Gastrocnemius medialis (tissue), 4 donors: ENCODE measurements around the gene NOP58.

Experiments
- CTCF ChIP-seq, 5 experiments: fragments of 450-650 bp in 3 of 5; fragments of 200-600 bp in 2 of 5; sonication (generic) in 2 of 5; IDR thresholded peaks in 4 of 5; conservative IDR thresholded peaks in 1 of 5; 1 replicate in 4 of 5; 2 replicates in 1 of 5; pipeline ENCODE4 v1.5.1; 2016 to 2019; ENCODE audit warnings: antibody characterized with exemption in 5 of 5, mild to moderate bottlenecking in 3 of 5, moderate library complexity in 3 of 5
- POLR2A ChIP-seq, 2 donors: fragments of 450-650 bp; IDR thresholded peaks; one replicate each; pipeline ENCODE4 v1.6.1; 2017; ENCODE audit warnings: antibody characterized with exemption in 2 of 2, mild to moderate bottlenecking in 2 of 2, moderate library complexity in 2 of 2

GRCh38 chr2:202327858-202328257 lies 62.3 kb downstream of the NOP58 start:
- TF ChIP-seq CTCF (IDR thresholded peaks at IDR 0.05 in 4 of 5, conservative IDR thresholded peaks at IDR 0.05 in 1 of 5): no peak
- no peak for TF ChIP-seq POLR2A (IDR thresholded peaks at IDR 0.05)
